ENCODE results near the gene NEIL1.
"Not testable (repeated sequence)": the region's sequence is repeated elsewhere in the genome, so short reads cannot be mapped to it uniquely, and the experiment has no call there.

The NEIL1 gene

GRCh38 chr15:75335705-75336355 lies 11.0 kb upstream of the NEIL1 start, which contains the start of gene COMMD4:
Gene COMMD4, plus strand, starts transcription at chr15:75336063. Its CDS starts 27 bp downstream, at chr15:75336090.
- peaks cover 4% of the 10 kb centered on the region; the same call in 1 of the 2 replicates for H3K4me1 ChIP-seq (ENCODE audit: insufficient read depth, low read length)
- H3K36me3 ChIP-seq (ENCODE audit: insufficient read depth, low read depth, low read length): peaks cover 15% of the 10 kb centered on the region
- peak within 1 kb of the TSS; percentile 74 for H3K27ac ChIP-seq (ENCODE audit: low read length)
- H3K9me3 ChIP-seq (ENCODE audit: insufficient read depth, low read depth, low read length): no peaks in the 10 kb centered on the region
- H3K27me3 ChIP-seq (ENCODE audit: insufficient read depth, low read length): no peaks in the 10 kb centered on the region
- H3K9ac ChIP-seq (ENCODE audit: low read depth, low read length): peak within 1 kb of the TSS; percentile 99
- peak within 1 kb of the TSS; percentile 98 for H3K4me3 ChIP-seq (ENCODE audit: low read length)

- no peak overlapping the region for H3K4me3 ChIP-seq (ENCODE audit: low read length)
- peaks cover 4% of the 10 kb centered on the region; the same call in 1 of the 2 replicates for H3K4me1 ChIP-seq (ENCODE audit: insufficient read depth, low read length)
- H3K36me3 ChIP-seq (ENCODE audit: insufficient read depth, low read depth, low read length): peaks cover 22% of the 10 kb centered on the region
- H3K9ac ChIP-seq (ENCODE audit: low read depth, low read length): no peak overlapping the region
- H3K27me3 ChIP-seq (ENCODE audit: insufficient read depth, low read length): no peaks in the 10 kb centered on the region
- no peaks in the 10 kb centered on the region for H3K9me3 ChIP-seq (ENCODE audit: insufficient read depth, low read depth, low read length)
- H3K27ac ChIP-seq (ENCODE audit: low read length): no peak overlapping the region
These were observed 8.1 kb upstream of the NEIL1 start for GRCh38 chr15:75338661-75339240.

DNA sequence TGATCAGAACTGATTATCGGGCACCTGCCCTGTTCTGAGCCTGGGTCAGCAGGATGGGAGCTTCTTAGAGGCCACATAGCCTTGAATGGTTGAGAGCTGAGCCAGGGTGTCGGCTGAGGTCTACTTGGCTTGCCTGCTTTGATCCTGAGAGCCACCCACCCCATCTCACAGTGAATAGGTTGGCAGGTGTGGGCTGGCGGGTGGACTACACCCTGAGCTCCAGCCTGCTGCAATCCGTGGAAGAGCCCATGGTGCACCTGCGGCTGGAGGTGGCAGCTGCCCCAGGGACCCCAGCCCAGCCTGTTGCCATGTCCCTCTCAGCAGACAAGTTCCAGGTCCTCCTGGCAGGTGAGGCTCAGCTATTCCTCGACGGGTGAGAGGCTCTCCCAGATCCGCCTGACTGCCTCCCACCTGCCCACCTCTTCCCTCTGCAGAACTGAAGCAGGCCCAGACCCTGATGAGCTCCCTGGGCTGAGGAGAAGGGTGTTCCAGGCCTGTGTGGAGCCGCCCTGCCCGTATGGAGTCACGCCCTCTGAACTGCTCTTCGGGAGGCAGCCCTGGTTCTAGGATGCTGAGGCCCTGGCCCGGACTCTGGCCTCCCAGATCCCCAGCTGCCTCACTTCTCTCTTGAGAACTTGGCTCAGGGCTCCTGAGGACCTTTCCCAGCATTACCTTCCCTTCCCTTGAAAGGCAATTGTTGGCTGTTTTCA lies 7.2 kb upstream of the NEIL1 start:
- Histone ChIP-seq H3K36me3 (ENCODE audit: insufficient read depth, low read depth, low read length) (peaks cover 22% of the 10 kb centered on the region), H3K4me3 (ENCODE audit: low read length) (no peak overlapping the region), H3K4me1 (ENCODE audit: insufficient read depth, low read length) (peaks cover 4% of the 10 kb centered on the region; the same call in 1 of the 2 replicates), H3K9ac (ENCODE audit: low read depth, low read length) (no peak overlapping the region), H3K27me3 (ENCODE audit: insufficient read depth, low read length) (no peaks in the 10 kb centered on the region), H3K9me3 (ENCODE audit: insufficient read depth, low read depth, low read length) (no peaks in the 10 kb centered on the region), H3K27ac (ENCODE audit: low read length) (no peak overlapping the region)

DNA sequence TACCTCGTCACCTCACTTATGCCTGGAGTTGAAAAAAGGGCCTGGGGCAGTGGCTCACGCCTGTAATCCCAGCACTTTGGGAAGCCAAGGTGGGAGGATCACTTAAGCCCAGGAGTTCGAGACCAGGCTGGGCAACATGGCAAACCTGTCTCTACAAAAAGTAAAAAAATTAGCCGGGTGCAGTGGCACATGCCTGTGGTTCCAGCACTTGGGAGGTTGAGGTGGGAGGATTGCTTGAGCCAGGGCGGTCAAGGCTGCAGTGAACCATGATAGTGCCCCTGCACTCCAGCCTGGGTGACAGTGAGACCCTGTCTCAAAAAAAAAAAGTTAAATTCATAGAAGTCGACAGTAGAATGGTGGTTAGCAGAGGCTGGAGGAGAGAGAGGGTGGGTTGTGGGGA lies 4.6 kb upstream of the NEIL1 start:
- Histone ChIP-seq H3K9me3 (ENCODE audit: insufficient read depth, low read depth, low read length) (no peaks in the 10 kb centered on the region), H3K9ac (ENCODE audit: low read depth, low read length) (no peak overlapping the region), H3K4me1 (ENCODE audit: insufficient read depth, low read length) (no peaks in the 10 kb centered on the region), H3K27me3 (ENCODE audit: insufficient read depth, low read length) (peaks cover 21% of the 10 kb centered on the region), H3K4me3 (ENCODE audit: low read length) (no peak overlapping the region), H3K27ac (ENCODE audit: low read length) (no peak overlapping the region), H3K36me3 (ENCODE audit: insufficient read depth, low read depth, low read length) (peaks cover 22% of the 10 kb centered on the region)

- not testable (repeated sequence) for H3K9ac ChIP-seq (ENCODE audit: low read depth, low read length); H3K9me3 ChIP-seq (ENCODE audit: insufficient read depth, low read depth, low read length); H3K4me1 ChIP-seq (ENCODE audit: insufficient read depth, low read length); H3K27ac ChIP-seq (ENCODE audit: low read length); H3K4me3 ChIP-seq (ENCODE audit: low read length)
- peaks cover 22% of the 10 kb centered on the region for H3K36me3 ChIP-seq (ENCODE audit: insufficient read depth, low read depth, low read length)
- peaks cover 38% of the 10 kb centered on the region for H3K27me3 ChIP-seq (ENCODE audit: insufficient read depth, low read length)
These were observed 2.9 kb upstream of the NEIL1 start for GRCh38 chr15:75343953-75344352.

- no peak overlapping the region for H3K27ac ChIP-seq (ENCODE audit: low read length)
- H3K9ac ChIP-seq (ENCODE audit: low read depth, low read length): peak overlapping the region; percentile 58; the same call in 1 of the 2 replicates
- no peaks in the 10 kb centered on the region for H3K36me3 ChIP-seq (ENCODE audit: insufficient read depth, low read depth, low read length)
- peak overlapping the region; percentile 80 for H3K4me3 ChIP-seq (ENCODE audit: low read length)
- peaks cover 55% of the 10 kb centered on the region for H3K27me3 ChIP-seq (ENCODE audit: insufficient read depth, low read length)
- no peaks in the 10 kb centered on the region for H3K9me3 ChIP-seq (ENCODE audit: insufficient read depth, low read depth, low read length)
- no peaks in the 10 kb centered on the region for H3K4me1 ChIP-seq (ENCODE audit: insufficient read depth, low read length)
These were observed 589 bp downstream of the NEIL1 start for GRCh38 chr15:75347222-75348033.

GRCh38 chr15:75348034-75348561 lies 1.3 kb downstream of the NEIL1 start:
- Histone ChIP-seq H3K9ac (ENCODE audit: low read depth, low read length) (peak overlapping the region; percentile 58; the same call in 1 of the 2 replicates), H3K9me3 (ENCODE audit: insufficient read depth, low read depth, low read length) (no peaks in the 10 kb centered on the region), H3K27ac (ENCODE audit: low read length) (no peak overlapping the region), H3K36me3 (ENCODE audit: insufficient read depth, low read depth, low read length) (no peaks in the 10 kb centered on the region), H3K4me1 (ENCODE audit: insufficient read depth, low read length) (no peaks in the 10 kb centered on the region), H3K4me3 (ENCODE audit: low read length) (peak overlapping the region; percentile 80), H3K27me3 (ENCODE audit: insufficient read depth, low read length) (peaks cover 55% of the 10 kb centered on the region)

DNA sequence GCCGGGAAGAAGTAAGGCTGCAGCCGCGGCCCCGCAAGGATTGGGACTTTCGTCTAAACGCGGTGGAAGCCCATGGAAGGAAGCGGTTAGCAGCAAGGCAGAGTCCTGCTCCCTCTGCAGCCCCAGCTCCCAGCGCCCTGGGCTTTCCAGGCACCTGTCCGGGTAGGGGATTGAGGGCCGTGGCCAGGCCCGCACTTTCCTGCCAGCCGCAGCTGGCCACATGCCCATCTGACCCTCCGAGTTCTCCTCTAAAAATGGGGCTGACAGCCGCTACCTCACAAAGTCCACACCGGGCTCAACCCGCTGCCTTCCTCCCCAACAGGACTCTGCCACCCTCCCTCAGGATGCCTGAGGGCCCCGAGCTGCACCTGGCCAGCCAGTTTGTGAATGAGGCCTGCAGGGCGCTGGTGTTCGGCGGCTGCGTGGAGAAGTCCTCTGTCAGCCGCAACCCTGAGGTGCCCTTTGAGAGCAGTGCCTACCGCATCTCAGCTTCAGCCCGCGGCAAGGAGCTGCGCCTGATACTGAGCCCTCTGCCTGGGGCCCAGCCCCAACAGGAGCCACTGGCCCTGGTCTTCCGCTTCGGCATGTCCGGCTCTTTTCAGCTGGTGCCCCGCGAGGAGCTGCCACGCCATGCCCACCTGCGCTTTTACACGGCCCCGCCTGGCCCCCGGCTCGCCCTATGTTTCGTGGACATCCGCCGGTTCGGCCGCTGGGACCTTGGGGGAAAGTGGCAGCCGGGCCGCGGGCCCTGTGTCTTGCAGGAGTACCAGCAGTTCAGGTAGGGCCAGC lies 1.9 kb downstream of the NEIL1 start:
- no peaks in the 10 kb centered on the region for H3K9me3 ChIP-seq (ENCODE audit: insufficient read depth, low read depth, low read length)
- H3K9ac ChIP-seq (ENCODE audit: low read depth, low read length): peak overlapping the region; percentile 58; the same call in 1 of the 2 replicates
- H3K27ac ChIP-seq (ENCODE audit: low read length): no peak overlapping the region
- H3K27me3 ChIP-seq (ENCODE audit: insufficient read depth, low read length): peaks cover 55% of the 10 kb centered on the region
- H3K36me3 ChIP-seq (ENCODE audit: insufficient read depth, low read depth, low read length): no peaks in the 10 kb centered on the region
- H3K4me1 ChIP-seq (ENCODE audit: insufficient read depth, low read length): no peaks in the 10 kb centered on the region
- peak overlapping the region; percentile 80 for H3K4me3 ChIP-seq (ENCODE audit: low read length)

GRCh38 chr15:75349351-75349669 lies 2.5 kb downstream of the NEIL1 start:
- not testable (repeated sequence) for H3K9ac ChIP-seq (ENCODE audit: low read depth, low read length); H3K4me1 ChIP-seq (ENCODE audit: insufficient read depth, low read length); H3K4me3 ChIP-seq (ENCODE audit: low read length); H3K27ac ChIP-seq (ENCODE audit: low read length); H3K36me3 ChIP-seq (ENCODE audit: insufficient read depth, low read depth, low read length); H3K9me3 ChIP-seq (ENCODE audit: insufficient read depth, low read depth, low read length)
- peaks cover 55% of the 10 kb centered on the region for H3K27me3 ChIP-seq (ENCODE audit: insufficient read depth, low read length)

GRCh38 chr15:75349851-75350588 lies 3.2 kb downstream of the NEIL1 start:
- H3K4me3 ChIP-seq (ENCODE audit: low read length): no peak overlapping the region
- no peak overlapping the region for H3K27ac ChIP-seq (ENCODE audit: low read length)
- H3K9me3 ChIP-seq (ENCODE audit: insufficient read depth, low read depth, low read length): no peaks in the 10 kb centered on the region
- no peaks in the 10 kb centered on the region for H3K4me1 ChIP-seq (ENCODE audit: insufficient read depth, low read length)
- no peak overlapping the region for H3K9ac ChIP-seq (ENCODE audit: low read depth, low read length)
- no peaks in the 10 kb centered on the region for H3K36me3 ChIP-seq (ENCODE audit: insufficient read depth, low read depth, low read length)
- H3K27me3 ChIP-seq (ENCODE audit: insufficient read depth, low read length): peaks cover 55% of the 10 kb centered on the region
